H1 (cell line): ENCODE measurements around the gene ASB1. TPM values are rescaled to one million over a fixed set of nuclear protein-coding genes. Genes with fewer than 3 reads are reported as not detected.

Experiments
- ATF2 ChIP-seq: IDR thresholded peaks from 2 replicates; pipeline ENCODE4 v1.6.1; 2012; ENCODE audit warnings: low read length, inconsistent platforms
- CHD7 ChIP-seq: fragments of 300-600 bp; sonication (generic); IDR thresholded peaks from 2 replicates; pipeline ENCODE4 v1.7.1; 2012; ENCODE audit warnings: low read length, moderate library complexity, mild to moderate bottlenecking, inconsistent platforms; ENCODE audit not compliant: insufficient replicate concordance
- PHF8 ChIP-seq: fragments of 200-600 bp; sonication (generic); conservative IDR thresholded peaks from 2 replicates; pipeline ENCODE4 v1.7.1; 2012; ENCODE audit warnings: low read depth, mild to moderate bottlenecking, inconsistent platforms, low read length, moderate library complexity
- polyA plus RNA-seq, 7 experiments: library from polyadenylated mRNA; depleted of rRNA in 3 of 7; stranded (reverse) in 5 of 7; unstranded in 2 of 7; fragments of >200 nt in 5 of 7; fragments of 200-250 nt in 2 of 7; gene quantifications; 1 replicate in 5 of 7; 2 replicates in 1 of 7; 4 replicates in 1 of 7; pipeline versions ENCODE4 v1.2.1 to v1.2.3, GENCODE V29; 2011 to 2013; ENCODE audit warnings: missing spikeins in 2 of 7, mixed read lengths in 2 of 7
- total RNA-seq: library from RNA; stranded (reverse); fragmentation: NEBNext Ultra II Directional; extraction: Animal tissue kit (Norgen Biotek cat#: 25700); gene quantifications from 2 replicates; pipeline ENCODE4 v1.2.1, GENCODE V29; 2021

Gene ASB1
- total and polyA plus RNA-seq, 2 of the 8 experiments (the other 6 are each of a cell fraction or from before 2014, with no cell fraction given): 24.1 to 36.0 TPM

- TF ChIP-seq CHD7 (no peak), ATF2 (no peak), PHF8 (no peak)
These were observed 4.4 kb upstream of the ASB1 start (continued) for GRCh38 chr2:238422285-238422684.
